H9 (cell line): ENCODE data around the gene WNT9A. TPM values are rescaled to one million over a fixed set of nuclear protein-coding genes. Genes with fewer than 3 reads are reported as not detected.

ENCODE experiments used
- DNase-seq: peaks from one replicate; pipeline ENCODE4 v3.0.0-alpha.2; 2017
- H2AFZ ChIP-seq: one replicate; pipeline ENCODE4 v1.6.1; 2013; ENCODE audit warnings: mild to moderate bottlenecking, low read length, control low read depth, moderate library complexity
- H2AK5ac ChIP-seq: 2 replicates; pipeline ENCODE4 v1.6.1; 2013; ENCODE audit warnings: low read length, control low read depth, mixed read lengths; ENCODE audit not compliant: insufficient read length
- H2BK120ac ChIP-seq: one replicate; pipeline ENCODE4 v1.6.1; 2013; ENCODE audit warnings: low read depth, mild to moderate bottlenecking, low read length, control low read depth, inconsistent platforms; ENCODE audit not compliant: poor library complexity, severe bottlenecking
- H2BK12ac ChIP-seq: 2 replicates; pipeline ENCODE4 v1.6.1; 2013; ENCODE audit warnings: low read length, control low read depth, mixed read lengths, low read depth; ENCODE audit not compliant: insufficient read length
- H2BK15ac ChIP-seq: 2 replicates; pipeline ENCODE4 v1.6.1; 2013; ENCODE audit warnings: low read depth, low read length, control low read depth
- H2BK20ac ChIP-seq: one replicate; pipeline ENCODE4 v1.6.1; 2013; ENCODE audit warnings: low read depth, mild to moderate bottlenecking, low read length, control low read depth, inconsistent platforms; ENCODE audit not compliant: poor library complexity, severe bottlenecking
- H2BK5ac ChIP-seq: 2 replicates; pipeline ENCODE4 v1.6.1; 2013; ENCODE audit warnings: low read length, control low read depth, mixed read lengths; ENCODE audit not compliant: insufficient read length
- H3K14ac ChIP-seq: 2 replicates; pipeline ENCODE4 v1.6.1; 2013; ENCODE audit warnings: low read length, control low read depth; ENCODE audit not compliant: insufficient read depth
- H3K18ac ChIP-seq: 2 replicates; pipeline ENCODE4 v1.6.1; 2013; ENCODE audit warnings: low read depth, mild to moderate bottlenecking, mixed read lengths, low read length, control low read depth; ENCODE audit not compliant: insufficient read length
- H3K23ac ChIP-seq: 2 replicates; pipeline ENCODE4 v1.6.1; 2013; ENCODE audit warnings: low read length, control low read depth, mixed read lengths, low read depth; ENCODE audit not compliant: insufficient read length
- H3K23me2 ChIP-seq: 2 replicates; pipeline ENCODE4 v1.6.1; 2013; ENCODE audit warnings: low read depth, mild to moderate bottlenecking, mixed read lengths, low read length, control low read depth; ENCODE audit not compliant: insufficient read length, poor library complexity, severe bottlenecking
- H3K27ac ChIP-seq: 2 replicates; pipeline ENCODE4 v1.5.1; 2013; ENCODE audit warnings: low read length, control low read depth, mixed read lengths, low read depth; ENCODE audit not compliant: insufficient read length
- H3K27me3 ChIP-seq: 2 replicates; pipeline ENCODE4 v1.6.1; 2013; ENCODE audit warnings: low read length, control low read depth, inconsistent platforms; ENCODE audit not compliant: insufficient read depth
- H3K4ac ChIP-seq: 2 replicates; pipeline ENCODE4 v1.6.1; 2013; ENCODE audit warnings: low read depth, mild to moderate bottlenecking, control low read depth, inconsistent platforms, low read length, moderate library complexity
- H3K4me1 ChIP-seq: 2 replicates; pipeline ENCODE4 v1.6.1; 2013; ENCODE audit warnings: low read length, control low read depth, inconsistent platforms; ENCODE audit not compliant: insufficient read depth
- H3K4me2 ChIP-seq: 2 replicates; pipeline ENCODE4 v1.6.1; 2013; ENCODE audit warnings: low read length, control low read depth, mixed read lengths; ENCODE audit not compliant: insufficient read length, insufficient read depth
- H3K56ac ChIP-seq: 2 replicates; pipeline ENCODE4 v1.6.1; 2013; ENCODE audit warnings: low read depth, mild to moderate bottlenecking, mixed read lengths, low read length, control low read depth; ENCODE audit not compliant: insufficient read length
- H3K79me1 ChIP-seq: 2 replicates; pipeline ENCODE4 v1.6.1; 2013; ENCODE audit warnings: low read depth, mild to moderate bottlenecking, moderate library complexity, low read length, control low read depth, inconsistent platforms; ENCODE audit not compliant: insufficient read depth, poor library complexity, severe bottlenecking
- H3K79me2 ChIP-seq: 2 replicates; pipeline ENCODE4 v1.6.1; 2013; ENCODE audit warnings: low read length, control low read depth, inconsistent platforms; ENCODE audit not compliant: insufficient read depth
- H3K9ac ChIP-seq: 2 replicates; pipeline ENCODE4 v1.6.1; 2013; ENCODE audit warnings: low read length, control low read depth, mixed read lengths; ENCODE audit not compliant: insufficient read length; ENCODE audit errors: extremely low read depth
- H3K9me3 ChIP-seq: one replicate; pipeline ENCODE4 v1.6.1; 2013; ENCODE audit warnings: low read depth, low read length, inconsistent platforms; ENCODE audit not compliant: control insufficient read depth
- H3T11ph ChIP-seq: one replicate; pipeline ENCODE4 v1.6.1; 2013; ENCODE audit warnings: mild to moderate bottlenecking, low read length, control low read depth, inconsistent platforms
- H4K20me1 ChIP-seq: one replicate; pipeline ENCODE4 v1.6.1; 2013; ENCODE audit not compliant: control insufficient read depth, insufficient read length, insufficient read depth
- H4K5ac ChIP-seq: 2 replicates; pipeline ENCODE4 v1.6.1; 2013; ENCODE audit warnings: low read depth, mild to moderate bottlenecking, mixed read lengths, low read length, control low read depth; ENCODE audit not compliant: insufficient read length
- H4K8ac ChIP-seq: replicated peaks from 2 replicates; pipeline ENCODE4 v1.6.1; 2013; ENCODE audit warnings: low read length, control low read depth, mixed read lengths, low read depth; ENCODE audit not compliant: insufficient read length
- H4K91ac ChIP-seq: 2 replicates; pipeline ENCODE4 v1.6.1; 2013; ENCODE audit warnings: low read depth, mild to moderate bottlenecking, moderate library complexity, mixed read lengths, low read length, control low read depth; ENCODE audit not compliant: insufficient read length
- H3K27ac Mint-ChIP-seq, 3 experiments: 2 replicates in 2 of 3; 3 replicates in 1 of 3; pipeline ENCODE4 v1.8.0; 2020 to 2021; ENCODE audit warnings: mixed read lengths in 3 of 3, mild to moderate bottlenecking in 1 of 3, moderate library complexity in 1 of 3
- H3K27me3 Mint-ChIP-seq: 2 replicates; pipeline ENCODE4 v1.8.0; 2021; ENCODE audit warnings: low read depth, mild to moderate bottlenecking, moderate library complexity, mixed read lengths
- H3K36me3 Mint-ChIP-seq, 3 experiments: 2 replicates in 2 of 3; 3 replicates in 1 of 3; pipeline ENCODE4 v1.8.0; 2020 to 2021; ENCODE audit warnings: low read depth in 3 of 3, mixed read lengths in 3 of 3; ENCODE audit not compliant: insufficient read depth in 1 of 3
- H3K4me1 Mint-ChIP-seq, 2 experiments: 2 replicates each; pipeline ENCODE4 v1.8.0; 2020; ENCODE audit warnings: mixed read lengths in 2 of 2
- H3K4me3 Mint-ChIP-seq, 2 experiments: 2 replicates in 1 of 2; 3 replicates in 1 of 2; pipeline ENCODE4 v1.8.0; 2020 to 2021; ENCODE audit warnings: mild to moderate bottlenecking in 2 of 2, mixed read lengths in 2 of 2, moderate library complexity in 1 of 2
- H3K9me3 Mint-ChIP-seq, 2 experiments: 2 replicates in 1 of 2; 3 replicates in 1 of 2; pipeline ENCODE4 v1.8.0; 2020; ENCODE audit warnings: mild to moderate bottlenecking in 2 of 2, mixed read lengths in 2 of 2, moderate library complexity in 1 of 2
- WGBS: extraction: QIAGEN DNeasy Blood & Tissue Kit; methylation state at CpG from one replicate; pipeline ENCODE4 v1.1.7; 2013; ENCODE audit warnings: missing lambda C conversion rate, low lambda C conversion rate, mixed read lengths; ENCODE audit not compliant: insufficient read length; ENCODE audit errors: extremely low coverage; 5-methylcytosine and 5-hydroxymethylcytosine counted together
- total RNA-seq: library from RNA; stranded (reverse); gene quantifications from 2 replicates; pipeline ENCODE4 v1.2.1, GENCODE V29; 2021
- TF ChIP-seq, protein P1 (sequence below): fragments of 200-600 bp; sonication (generic); conservative IDR thresholded peaks from 3 replicates; pipeline ENCODE4 v1.8.0; 2021; ENCODE audit warnings: antibody characterized with exemption, mild to moderate bottlenecking

Gene WNT9A
- total RNA-seq, 1 experiment from 2014 or later = 0.77 TPM

DNA sequence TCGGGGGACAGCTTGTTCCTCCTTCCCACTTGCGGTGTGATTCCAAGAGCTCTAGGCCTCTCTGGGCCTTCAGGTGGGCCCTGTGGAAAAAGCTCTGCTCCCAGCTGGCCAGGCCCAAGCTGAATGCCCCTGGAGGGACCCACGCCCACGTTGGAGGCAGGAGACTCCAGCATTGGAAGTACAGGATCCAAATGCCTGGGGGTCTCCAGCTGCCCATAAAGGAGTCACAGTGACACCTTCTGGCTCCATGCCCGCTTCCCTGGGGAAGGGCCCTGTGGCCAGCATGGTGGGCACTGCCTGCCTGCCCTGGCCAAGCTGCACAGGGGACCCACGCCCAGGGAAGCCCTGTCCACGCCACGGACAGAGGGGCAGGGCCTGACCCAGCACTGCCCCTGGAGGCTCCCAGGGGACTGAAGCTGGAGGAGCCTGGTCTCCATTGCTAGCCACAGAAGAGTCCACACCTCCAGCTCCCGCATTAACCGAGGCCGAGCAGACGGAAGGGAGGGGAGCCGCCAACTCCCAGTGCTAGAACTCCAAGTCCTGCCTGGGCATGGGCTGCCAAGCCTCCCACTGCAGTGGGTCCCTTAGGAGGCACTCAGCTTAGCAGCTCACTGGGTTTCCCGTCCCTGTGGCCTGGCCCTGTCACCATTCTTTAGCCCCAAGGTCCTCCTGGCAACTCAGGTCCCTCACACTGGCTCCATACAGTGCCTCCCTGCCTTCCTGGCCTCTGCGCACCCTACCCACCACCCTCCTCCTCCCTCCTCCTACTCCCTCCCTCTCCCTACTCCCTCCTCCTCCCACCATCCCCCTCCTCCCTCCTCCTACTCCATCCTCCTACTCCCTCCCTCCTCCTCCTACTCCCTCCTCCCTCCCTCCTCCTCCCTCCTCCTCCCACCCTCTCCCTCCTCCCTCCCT is 41.9 kb downstream of the WNT9A start:
- no peaks in the 10 kb centered on the region for H3K79me2 ChIP-seq
- no CpG with 5 or more reads among the region's 15 CpGs for WGBS
- no peak overlapping the region for H2BK15ac ChIP-seq
- no peaks in the 10 kb centered on the region for H3K23me2 ChIP-seq
- DNase-seq = no peak
- no peak overlapping the region for H4K8ac ChIP-seq
- Mint-ChIP-seq H3K36me3 (no peaks in the 10 kb centered on the region), H3K27ac (no peak overlapping the region), H3K4me3 (no peak overlapping the region; a peak in 1 of 5 replicates), H3K9me3 (no peaks in the 10 kb centered on the region), H3K4me1 (peaks cover 12 to 29% of the 10 kb centered on the region in 2 experiments), H3K27me3 (no peaks in the 10 kb centered on the region)
- TF ChIP-seq, protein P1, sequence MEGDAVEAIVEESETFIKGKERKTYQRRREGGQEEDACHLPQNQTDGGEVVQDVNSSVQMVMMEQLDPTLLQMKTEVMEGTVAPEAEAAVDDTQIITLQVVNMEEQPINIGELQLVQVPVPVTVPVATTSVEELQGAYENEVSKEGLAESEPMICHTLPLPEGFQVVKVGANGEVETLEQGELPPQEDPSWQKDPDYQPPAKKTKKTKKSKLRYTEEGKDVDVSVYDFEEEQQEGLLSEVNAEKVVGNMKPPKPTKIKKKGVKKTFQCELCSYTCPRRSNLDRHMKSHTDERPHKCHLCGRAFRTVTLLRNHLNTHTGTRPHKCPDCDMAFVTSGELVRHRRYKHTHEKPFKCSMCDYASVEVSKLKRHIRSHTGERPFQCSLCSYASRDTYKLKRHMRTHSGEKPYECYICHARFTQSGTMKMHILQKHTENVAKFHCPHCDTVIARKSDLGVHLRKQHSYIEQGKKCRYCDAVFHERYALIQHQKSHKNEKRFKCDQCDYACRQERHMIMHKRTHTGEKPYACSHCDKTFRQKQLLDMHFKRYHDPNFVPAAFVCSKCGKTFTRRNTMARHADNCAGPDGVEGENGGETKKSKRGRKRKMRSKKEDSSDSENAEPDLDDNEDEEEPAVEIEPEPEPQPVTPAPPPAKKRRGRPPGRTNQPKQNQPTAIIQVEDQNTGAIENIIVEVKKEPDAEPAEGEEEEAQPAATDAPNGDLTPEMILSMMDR = no peak; the same call in 2 of the 3 replicates
- no peaks in the 10 kb centered on the region for H3K27me3 ChIP-seq
- H2BK120ac ChIP-seq = no peak overlapping the region
- no peak overlapping the region for H3K14ac ChIP-seq
- H3K4ac ChIP-seq = no peak overlapping the region
- H4K91ac ChIP-seq = no peak overlapping the region
- H3K79me1 ChIP-seq = no peaks in the 10 kb centered on the region
- no peak overlapping the region for H3K4me2 ChIP-seq
- H2AFZ ChIP-seq = no peak overlapping the region
- H2BK12ac ChIP-seq = no peak overlapping the region
- no peak overlapping the region for H3K27ac ChIP-seq
- H4K5ac ChIP-seq = no peak overlapping the region
- H4K20me1 ChIP-seq = no peaks in the 10 kb centered on the region
- H3K9ac ChIP-seq = no peak overlapping the region
- no peak overlapping the region for H3K56ac ChIP-seq
- no peaks in the 10 kb centered on the region for H3K9me3 ChIP-seq
- H2BK20ac ChIP-seq = no peak overlapping the region
- no peak overlapping the region for H3K18ac ChIP-seq
- no peak overlapping the region for H3T11ph ChIP-seq
- H2AK5ac ChIP-seq = no peak overlapping the region
- no peak overlapping the region for H2BK5ac ChIP-seq
- H3K23ac ChIP-seq = no peak overlapping the region
- H3K4me1 ChIP-seq = peaks cover 3% of the 10 kb centered on the region; the same call in 1 of the 2 replicates
